Measurements from ENCODE around the gene SNX30.
"Not testable (repeated sequence)": the region's sequence is repeated elsewhere in the genome, so short reads cannot be mapped to it uniquely, and the experiment has no call there.

SNX30 gene

GRCh38 chr9:112750016-112750763, at the start of gene SNX30:
SNX30 (plus strand) TSS chr9:112750760; CDS start chr9:112751002, 242 bp downstream.
- DNase-seq (ENCODE audit: low read depth): peak; percentile 71

GRCh38 chr9:112703304-112703703, 47.3 kb upstream of the SNX30 start:
- no peak for DNase-seq (ENCODE audit: low read depth)

- no peak for DNase-seq (ENCODE audit: low read depth)
Measured at GRCh38 chr9:112705768-112706427, 44.7 kb upstream of the SNX30 start.

DNA sequence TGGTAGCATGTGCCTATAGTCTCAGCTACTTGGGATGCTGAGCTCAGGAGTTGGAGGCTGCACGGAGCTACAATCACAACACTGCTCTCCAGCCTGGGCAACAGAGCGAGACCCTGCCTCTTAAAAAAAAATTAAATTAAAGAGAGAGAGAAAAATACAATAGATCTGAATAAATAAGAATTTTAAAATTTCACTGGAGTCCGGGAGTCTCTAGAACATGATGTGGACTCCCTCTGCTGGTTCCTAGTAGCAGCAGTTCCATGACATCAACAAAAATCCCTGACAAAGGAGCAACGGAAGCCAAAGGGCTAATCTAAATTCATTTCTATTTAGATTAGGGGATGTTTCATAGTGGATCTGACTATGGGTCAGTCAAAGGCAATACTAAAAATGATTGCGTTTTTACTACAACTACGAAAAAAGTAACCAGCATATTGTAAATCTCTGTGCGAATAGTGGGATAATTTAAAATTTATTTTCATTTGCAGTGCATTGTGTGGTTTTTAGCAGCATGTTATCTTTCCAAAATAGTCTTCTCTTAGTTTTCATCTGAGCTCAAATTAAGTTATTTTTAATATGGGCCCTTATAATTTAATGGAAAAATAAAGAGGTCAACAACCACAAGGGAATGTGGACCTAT, 39.4 kb upstream of the SNX30 start:
- no peak for DNase-seq (ENCODE audit: low read depth)

DNA sequence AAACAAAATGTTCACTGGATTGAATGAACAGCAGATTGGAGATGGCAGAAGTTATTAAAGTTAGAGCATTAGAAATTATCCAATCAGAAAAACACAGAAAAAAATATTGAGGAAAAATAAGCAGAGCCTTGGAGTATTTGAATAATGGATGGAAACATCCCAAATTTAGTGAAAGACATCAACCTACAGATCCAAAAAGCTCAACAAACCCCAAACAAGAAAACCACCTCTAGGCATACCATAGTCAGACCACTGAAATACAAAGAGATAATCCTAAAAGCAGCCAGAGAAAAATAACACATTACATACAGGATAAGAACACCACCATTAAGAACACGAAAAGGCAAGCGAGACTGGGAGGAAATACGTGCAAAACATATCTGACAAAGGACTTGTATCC, 37.9 kb upstream of the SNX30 start:
- no peak for DNase-seq (ENCODE audit: low read depth)

- peak; percentile 94 for DNase-seq (ENCODE audit: low read depth)
Measured at GRCh38 chr9:112717661-112718331, 32.8 kb upstream of the SNX30 start, which contains the start of gene INIP. INIP (minus strand) TSS chr9:112718117; CDS start chr9:112716485, 1,632 bp downstream.

GRCh38 chr9:112719241-112719691, 31.3 kb upstream of the SNX30 start:
- no peak for DNase-seq (ENCODE audit: low read depth)

GRCh38 chr9:112719696-112720095, 30.9 kb upstream of the SNX30 start:
- DNase-seq (ENCODE audit: low read depth): no peak

DNA sequence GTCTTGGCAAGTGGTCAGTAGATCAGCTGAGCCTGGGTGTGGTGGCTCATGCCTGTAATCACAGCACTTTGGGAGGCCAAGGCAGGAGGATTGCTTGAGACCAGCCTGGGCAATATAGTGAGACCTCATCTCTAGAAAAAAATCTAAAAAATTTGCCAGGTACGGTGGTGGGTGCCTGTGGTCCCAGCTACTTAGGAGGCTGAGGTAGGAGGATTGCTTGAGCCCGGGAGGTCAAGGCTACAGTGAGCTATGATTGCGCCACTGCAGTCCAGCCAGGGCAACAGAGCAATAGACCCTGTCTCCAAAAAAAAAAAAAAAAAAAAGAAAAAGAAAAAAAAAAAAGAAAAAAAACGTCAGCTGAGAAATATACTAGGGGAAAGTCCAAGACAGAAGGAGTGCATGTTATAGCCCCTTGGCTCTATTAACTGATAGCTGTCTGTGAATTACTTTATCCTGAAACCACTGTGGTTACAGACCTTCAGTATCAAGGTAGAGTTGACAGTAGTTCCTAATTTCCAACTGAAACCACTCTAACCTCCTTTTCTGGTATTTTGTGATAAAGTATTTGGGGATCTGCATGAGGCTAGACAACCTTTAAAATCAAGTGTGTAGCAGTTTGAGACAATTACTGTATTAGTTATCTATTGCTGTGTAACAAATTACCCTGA, 30.3 kb upstream of the SNX30 start:
- no peak for DNase-seq (ENCODE audit: low read depth)

GRCh38 chr9:112722749-112723148, 27.8 kb upstream of the SNX30 start:
- not testable (repeated sequence) for DNase-seq (ENCODE audit: low read depth)

- no peak for DNase-seq (ENCODE audit: low read depth)
Measured at GRCh38 chr9:112725961-112726360, 24.6 kb upstream of the SNX30 start.

- DNase-seq (ENCODE audit: low read depth): no peak
Measured at GRCh38 chr9:112726428-112726827, 24.1 kb upstream of the SNX30 start.

GRCh38 chr9:112728401-112728800, 22.2 kb upstream of the SNX30 start:
- DNase-seq (ENCODE audit: low read depth): no peak

GRCh38 chr9:112731971-112732370, 18.6 kb upstream of the SNX30 start:
- no peak for DNase-seq (ENCODE audit: low read depth)

DNA sequence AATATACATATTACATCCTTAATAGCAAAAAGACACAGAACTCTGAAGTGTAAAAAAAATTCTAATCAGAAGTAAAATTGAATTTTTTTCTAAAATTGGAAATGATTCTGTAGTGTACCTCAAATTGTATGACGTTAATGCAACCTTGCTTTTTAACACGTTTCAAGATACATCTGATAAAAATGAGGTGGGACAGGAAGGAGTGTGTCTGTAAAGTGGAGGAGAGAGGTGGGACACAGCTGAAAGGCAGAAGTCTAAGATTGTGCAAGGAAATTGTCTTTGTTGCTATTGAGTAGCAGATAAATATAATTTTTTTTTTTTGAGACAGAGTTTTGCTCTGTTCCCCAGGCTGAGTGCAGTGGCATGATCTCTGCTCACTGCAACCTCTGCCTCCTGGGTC, 15.7 kb upstream of the SNX30 start:
- DNase-seq (ENCODE audit: low read depth): no peak

- no peak for DNase-seq (ENCODE audit: low read depth)
Measured at GRCh38 chr9:112743216-112743836, 7.2 kb upstream of the SNX30 start.

GRCh38 chr9:112744177-112744576, 6.4 kb upstream of the SNX30 start:
- DNase-seq (ENCODE audit: low read depth): no peak

DNA sequence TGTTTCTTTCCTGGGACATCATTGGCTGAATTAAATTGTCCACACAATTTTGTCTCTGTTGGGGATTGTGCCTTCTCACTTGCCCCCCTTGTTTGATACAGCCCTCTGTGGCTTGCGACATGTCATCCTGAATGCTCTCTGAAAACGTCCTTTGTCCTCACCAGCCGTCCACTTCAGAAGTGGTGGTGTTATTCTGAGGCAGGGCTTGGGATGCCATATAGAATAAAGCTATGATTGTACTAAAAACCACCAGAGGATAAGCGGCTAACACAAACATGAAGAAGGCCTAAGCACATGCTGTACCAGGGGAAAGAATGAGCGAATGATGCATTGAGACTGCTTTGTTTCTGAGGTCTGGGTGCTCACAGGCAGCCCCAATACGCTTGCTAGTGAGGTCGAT, 3.5 kb upstream of the SNX30 start:
- DNase-seq (ENCODE audit: low read depth): no peak

DNA sequence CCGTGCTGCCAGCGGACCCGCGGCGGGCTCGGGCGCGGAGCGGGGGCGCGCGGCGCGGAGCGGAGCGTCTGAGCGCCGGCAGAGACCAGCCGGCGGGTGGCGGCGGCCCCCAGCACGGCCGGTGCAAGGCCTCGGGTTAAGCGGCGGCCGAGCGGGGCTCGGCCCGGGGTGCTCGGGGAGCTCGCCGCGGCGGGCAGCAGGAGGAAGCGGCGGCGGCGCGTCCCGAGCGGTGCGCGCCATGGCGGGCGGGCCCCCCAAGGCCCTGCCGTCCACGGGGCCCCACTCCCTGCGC, 150 bp downstream of the SNX30 start:
- no peak for DNase-seq (ENCODE audit: low read depth)

- peak; percentile 16 for DNase-seq (ENCODE audit: low read depth)
Measured at GRCh38 chr9:112751056-112751795, 666 bp downstream of the SNX30 start.

Data from activated T-cell treated with anti-CD3 and anti-CD28 coated beads for 1 hour (primary cell).